ENCODE data around the gene TMEM40. TPM values are rescaled to one million over a fixed set of nuclear protein-coding genes. Genes with fewer than 3 reads are reported as not detected.

TMEM40 gene
- total RNA-seq, 1 experiment from 2014 or later, result 30.5 TPM

GRCh38 chr3:12687948-12688347 lies 71.1 kb downstream of the TMEM40 start:
- no peaks in the 10 kb centered on the region for H3K9me2 ChIP-seq (ENCODE audit: insufficient read depth)
- no peak overlapping the region for H3K27ac ChIP-seq
- H3F3A ChIP-seq (ENCODE audit: insufficient read depth, low read depth), result peaks cover 10% of the 10 kb centered on the region
- no peak for DNase-seq
- no peaks in the 10 kb centered on the region for H3K27me3 ChIP-seq (ENCODE audit: insufficient read depth, low read depth)
- no peak overlapping the region for H3K4me3 ChIP-seq
- ChIA-PET POLR2A (ENCODE audit: unreplicated experiment) (interaction anchor here (0.7 kb wide), 1 partner anchor 208 kb away, joined by 10 read pairs; no protein-coding TSS in a partner anchor), CTCF (interaction anchor here (0.5 to 0.8 kb wide), 2 partner anchors 33 to 60 kb away, joined by 3 to 8 read pairs; no protein-coding TSS in a partner anchor)
- no peak overlapping the region for H3K4me2 ChIP-seq
- no peaks in the 10 kb centered on the region for H3K79me2 ChIP-seq (ENCODE audit: low read depth)
- no peaks in the 10 kb centered on the region for H3K9me3 ChIP-seq (ENCODE audit: insufficient read depth, low read depth)
- no TSS peak for BruUV-seq (replicated peaks)
- 0 out of 2 replicates have a peak, but pooled peaks cover 5% of the 10 kb centered on the region for H3K4me1 ChIP-seq (replicated peaks; ENCODE audit: insufficient read depth)
- no peaks in the 10 kb centered on the region for H4K20me1 ChIP-seq (ENCODE audit: insufficient read depth)
- no peak for TF ChIP-seq CTCF (conservative IDR thresholded peaks at IDR 0.05)
- no peak for TF ChIP-seq EZH2 (IDR thresholded peaks at IDR 0.05; ENCODE audit: low read depth)
- no peak overlapping the region for H2AFZ ChIP-seq
- H3K36me3 ChIP-seq (ENCODE audit: low read depth), result no peaks in the 10 kb centered on the region
- intact Hi-C loops (cut with micrococcal nuclease; ENCODE audit: unreplicated experiment), result no loop called here

GRCh38 chr3:12686096-12686495 lies 73.0 kb downstream of the TMEM40 start:
- H4K20me1 ChIP-seq (ENCODE audit: insufficient read depth), result no peaks in the 10 kb centered on the region
- no peaks in the 10 kb centered on the region for H3K9me3 ChIP-seq (ENCODE audit: insufficient read depth, low read depth)
- no peak overlapping the region for H3K4me2 ChIP-seq
- POLR2A ChIA-PET (ENCODE audit: unreplicated experiment), result no interaction called here
- peaks cover 5% of the 10 kb centered on the region; the same call in 1 of the 2 replicates for H3K4me1 ChIP-seq (replicated peaks; ENCODE audit: insufficient read depth)
- H3K79me2 ChIP-seq (ENCODE audit: low read depth), result no peaks in the 10 kb centered on the region
- TF ChIP-seq CTCF (conservative IDR thresholded peaks at IDR 0.05), result no peak
- TF ChIP-seq EZH2 (IDR thresholded peaks at IDR 0.05; ENCODE audit: low read depth), result no peak
- H3K27me3 ChIP-seq (ENCODE audit: insufficient read depth, low read depth), result no peaks in the 10 kb centered on the region
- intact Hi-C loops (cut with micrococcal nuclease; ENCODE audit: unreplicated experiment), result no loop called here
- H3K4me3 ChIP-seq, result no peak overlapping the region
- peaks cover 15% of the 10 kb centered on the region for H3F3A ChIP-seq (ENCODE audit: insufficient read depth, low read depth)
- H2AFZ ChIP-seq, result no peak overlapping the region
- no peak overlapping the region for H3K27ac ChIP-seq
- H3K36me3 ChIP-seq (ENCODE audit: low read depth), result no peaks in the 10 kb centered on the region
- DNase-seq, result no peak
- CTCF ChIA-PET, result no interaction called here
- H3K9me2 ChIP-seq (ENCODE audit: insufficient read depth), result no peaks in the 10 kb centered on the region
- no TSS peak for BruUV-seq (replicated peaks)

Other genes with a start within 250 kb of the TMEM40 start
- gene MKRN2OS, start 213.8 kb downstream of the TMEM40 start, total RNA-seq (2021), result 6.2 and 6.3 TPM in 2 replicates
- gene MKRN2, start 202.2 kb downstream of the TMEM40 start, total RNA-seq (2021), result 25.0 and 30.9 TPM in 2 replicates
- gene RAF1, start 95.1 kb downstream of the TMEM40 start, total RNA-seq (2021), result 65.3 and 72.4 TPM in 2 replicates
- gene CAND2, start 37.4 kb upstream of the TMEM40 start, total RNA-seq (2021), result 0.30 and 0.37 TPM in 2 replicates
- 1,195 and 1,662 TPM in 2 replicates for gene RPL32, start 82.3 kb upstream of the TMEM40 start, total RNA-seq (2021)